Sigmoid colon (tissue), 7 donors: Measurements from ENCODE around the gene ADGB. TPM values are rescaled to one million over a fixed set of nuclear protein-coding genes. Genes with fewer than 3 reads are reported as not detected.

ENCODE experiments used
- DNase-seq: peaks from one replicate; pipeline ENCODE4 v3.0.0-alpha.2; 2019
- H3K27ac ChIP-seq, 4 donors: fragments of 200-600 bp; sonication (generic); one replicate each; pipeline ENCODE4 v1.5.1; 2016 to 2019; ENCODE audit warnings: mild to moderate bottlenecking in 1 of 4
- H3K27me3 ChIP-seq, 3 donors: fragments of 200-600 bp; sonication (generic); one replicate each; pipeline ENCODE4 v1.5.1; 2019; ENCODE audit warnings: mild to moderate bottlenecking in 1 of 3
- H3K36me3 ChIP-seq, 4 donors: fragments of 200-600 bp; sonication (generic); one replicate each; pipeline ENCODE4 v1.5.1; 2016 to 2019
- H3K4me1 ChIP-seq, 4 donors: fragments of 200-600 bp; sonication (generic); one replicate each; pipeline ENCODE4 v1.5.1; 2017 to 2019
- H3K4me3 ChIP-seq, 4 donors: fragments of 200-600 bp; sonication (generic); one replicate each; pipeline ENCODE4 v1.5.1; 2017 to 2019; ENCODE audit warnings: mild to moderate bottlenecking in 2 of 4, moderate library complexity in 1 of 4
- H3K9me3 ChIP-seq, 4 donors: fragments of 200-600 bp in 3 of 4; sonication (generic) in 3 of 4; one replicate each; pipeline versions ENCODE4 v1.5.1 to v1.6.1; 2013 to 2019
- CTCF ChIP-seq, 4 experiments: fragments of 450-650 bp in 3 of 4; fragments of 200-600 bp in 1 of 4; IDR thresholded peaks; one replicate each; pipeline ENCODE4 v1.5.1; 2016 to 2019; ENCODE audit warnings: antibody characterized with exemption in 4 of 4, mild to moderate bottlenecking in 3 of 4, moderate library complexity in 2 of 4
- EP300 ChIP-seq, 4 donors: sonication (generic); formaldehyde crosslinking; IDR thresholded peaks; one replicate each; pipeline ENCODE4 v1.6.1; 2017; ENCODE audit warnings: antibody characterized with exemption in 4 of 4
- POLR2A ChIP-seq, 2 donors: fragments of 450-650 bp; IDR thresholded peaks; one replicate each; pipeline ENCODE4 v1.6.1; 2016; ENCODE audit warnings: antibody characterized with exemption in 2 of 2, mild to moderate bottlenecking in 2 of 2, moderate library complexity in 2 of 2
- POLR2AphosphoS5 ChIP-seq, 4 donors: sonication (generic); formaldehyde crosslinking; IDR thresholded peaks; one replicate each; pipeline ENCODE4 v1.6.1; 2017; ENCODE audit warnings: antibody characterized with exemption in 4 of 4
- WGBS, 2 donors: extraction: QIAGEN DNeasy Blood & Tissue Kit; methylation state at CpG; one replicate each; pipeline ENCODE4 v1.1.7; 2013; 5-methylcytosine and 5-hydroxymethylcytosine counted together
- intact Hi-C: fragments of 100-400 bp; cut with DNase I; formaldehyde crosslinking; loops from one replicate; pipeline ENCODE4 v1.15.1; 2023
- polyA plus RNA-seq, 3 donors: library from polyadenylated mRNA; stranded (reverse); fragments of 200-250 nt; gene quantifications; one replicate each; pipeline ENCODE4 v1.2.3, GENCODE V29; 2013
- total RNA-seq, 4 donors: library from RNA; depleted of rRNA; stranded (reverse); fragments of >200 nt; gene quantifications; one replicate each; pipeline ENCODE4 v1.1.0, GENCODE V29; 2016
- donor health status: healthy with polysubstance abuse.
- donor health status: Bipolar disorder and iron deficiency.
- donor health status: healthy.

ADGB gene
- total and polyA plus RNA-seq, 7 donors: 0.13 to 0.55 TPM; not detected in 5

DNA sequence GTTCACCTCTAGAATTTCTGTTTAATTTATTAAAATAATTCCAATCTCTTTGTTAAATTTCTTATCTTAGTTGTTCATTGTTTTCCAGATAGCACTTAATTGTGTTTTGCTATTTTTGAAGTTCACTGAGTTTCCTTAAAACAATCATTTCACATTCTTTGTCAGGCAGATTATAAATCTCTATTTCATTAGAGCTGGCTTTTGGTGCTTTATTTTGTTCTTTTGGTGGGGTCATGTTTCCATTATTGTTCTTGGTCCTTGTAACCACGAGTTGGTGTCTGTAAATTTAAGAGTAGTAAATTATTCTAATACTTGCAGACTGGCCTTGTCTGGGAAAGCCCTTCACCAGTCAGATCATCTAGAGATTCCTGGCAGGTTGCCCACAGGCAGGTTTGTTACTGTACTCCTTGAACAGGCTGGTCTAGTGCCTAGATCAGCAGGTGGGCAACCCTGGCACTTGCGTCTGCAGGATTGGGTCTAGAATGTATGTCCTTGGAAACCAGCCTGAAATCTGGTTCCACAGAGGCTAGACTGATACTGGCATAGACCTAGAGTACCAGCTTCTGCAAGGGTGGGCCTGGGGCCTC, 110.4 kb downstream of the ADGB start:
- no peaks in the 10 kb centered on the region for H3K36me3 ChIP-seq
- H3K27ac ChIP-seq: no peak overlapping the region
- DNase-seq: no peak
- no peak overlapping the region for H3K4me3 ChIP-seq
- intact Hi-C loops: no loop called here
- 76 to 78% methylated on average over 2 of the region's 2 CpGs for WGBS, 2 donors
- H3K27me3 ChIP-seq: no peaks in the 10 kb centered on the region
- peaks cover 0 to 1% (median 0%) of the 10 kb centered on the region in 4 donors for H3K9me3 ChIP-seq
- TF ChIP-seq EP300 (IDR thresholded peaks at IDR 0.05) (no peak), POLR2AphosphoS5 (IDR thresholded peaks at IDR 0.05) (no peak), POLR2A (IDR thresholded peaks at IDR 0.05) (no peak)
- no peaks in the 10 kb centered on the region for H3K4me1 ChIP-seq

DNA sequence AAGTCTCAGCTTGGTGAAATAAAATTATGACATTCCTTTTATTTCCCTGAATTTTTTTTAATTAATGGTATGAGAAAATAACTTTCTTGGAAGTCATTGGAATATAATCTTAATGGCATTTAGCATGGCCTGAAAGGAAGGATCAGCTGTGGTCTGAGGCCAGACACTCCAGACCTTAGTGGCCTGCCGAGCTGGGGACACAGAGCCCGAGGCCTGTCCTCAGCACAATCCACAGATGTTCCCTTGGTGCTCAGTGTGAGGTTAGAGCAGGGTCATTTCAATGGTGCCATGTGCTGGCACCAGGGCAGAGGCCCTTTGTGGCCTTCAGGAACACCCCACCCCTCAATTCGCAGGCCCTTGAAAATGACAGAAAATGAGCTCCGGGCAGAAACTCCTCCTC, 120.6 kb downstream of the ADGB start:
- H3K4me1 ChIP-seq: no peaks in the 10 kb centered on the region
- WGBS, 2 donors: 64 to 78% methylated on average over 4 of the region's 4 CpGs
- no peaks in the 10 kb centered on the region for H3K9me3 ChIP-seq
- H3K4me3 ChIP-seq: no peak overlapping the region
- H3K27ac ChIP-seq: no peak overlapping the region
- no peak for TF ChIP-seq CTCF (IDR thresholded peaks at IDR 0.05)
- TF ChIP-seq POLR2A (IDR thresholded peaks at IDR 0.05): no peak
- no peak for TF ChIP-seq EP300 (IDR thresholded peaks at IDR 0.05)
- TF ChIP-seq POLR2AphosphoS5 (IDR thresholded peaks at IDR 0.05): no peak
- no peaks in the 10 kb centered on the region for H3K36me3 ChIP-seq
- DNase-seq: no peak
- no peaks in the 10 kb centered on the region for H3K27me3 ChIP-seq
- intact Hi-C loops: no loop called here

- TF ChIP-seq POLR2AphosphoS5 (IDR thresholded peaks at IDR 0.05): no peak
- TF ChIP-seq CTCF (IDR thresholded peaks at IDR 0.05): no peak
- TF ChIP-seq EP300 (IDR thresholded peaks at IDR 0.05): no peak
- no peak for TF ChIP-seq POLR2A (IDR thresholded peaks at IDR 0.05)
- WGBS, 2 donors: 84 to 90% methylated on average over 3 of the region's 3 CpGs
- no peaks in the 10 kb centered on the region for H3K27me3 ChIP-seq
- no peaks in the 10 kb centered on the region for H3K9me3 ChIP-seq
- no peak for DNase-seq
- intact Hi-C loops: no loop called here
- no peaks in the 10 kb centered on the region for H3K4me1 ChIP-seq
- no peaks in the 10 kb centered on the region for H3K36me3 ChIP-seq
- H3K27ac ChIP-seq: no peak overlapping the region
- no peak overlapping the region for H3K4me3 ChIP-seq
These were observed 140.9 kb downstream of the ADGB start for GRCh38 chr6:146739696-146740095.

DNA sequence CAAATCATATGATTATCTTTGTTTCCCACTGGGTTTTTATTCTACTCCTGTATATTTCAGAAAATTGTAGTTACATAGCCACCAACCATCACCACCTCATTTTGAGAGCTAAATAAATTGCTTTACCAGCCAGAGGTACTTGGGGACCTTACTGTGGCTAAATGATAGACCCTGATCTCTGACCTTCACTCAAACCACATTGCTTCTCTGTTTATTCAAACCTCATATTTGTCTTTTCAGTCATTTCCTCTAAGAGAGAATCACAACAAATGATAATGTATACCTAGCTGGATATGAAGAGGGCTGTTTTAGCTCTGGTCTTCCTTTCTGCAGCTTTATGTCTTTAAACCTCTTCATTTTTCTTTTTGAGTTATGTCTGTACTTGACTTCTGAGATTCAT, 142.8 kb downstream of the ADGB start:
- H3K36me3 ChIP-seq: no peaks in the 10 kb centered on the region
- no peak for TF ChIP-seq POLR2AphosphoS5 (IDR thresholded peaks at IDR 0.05)
- no peak for TF ChIP-seq POLR2A (IDR thresholded peaks at IDR 0.05)
- TF ChIP-seq EP300 (IDR thresholded peaks at IDR 0.05): no peak
- TF ChIP-seq CTCF (IDR thresholded peaks at IDR 0.05): no peak

DNA sequence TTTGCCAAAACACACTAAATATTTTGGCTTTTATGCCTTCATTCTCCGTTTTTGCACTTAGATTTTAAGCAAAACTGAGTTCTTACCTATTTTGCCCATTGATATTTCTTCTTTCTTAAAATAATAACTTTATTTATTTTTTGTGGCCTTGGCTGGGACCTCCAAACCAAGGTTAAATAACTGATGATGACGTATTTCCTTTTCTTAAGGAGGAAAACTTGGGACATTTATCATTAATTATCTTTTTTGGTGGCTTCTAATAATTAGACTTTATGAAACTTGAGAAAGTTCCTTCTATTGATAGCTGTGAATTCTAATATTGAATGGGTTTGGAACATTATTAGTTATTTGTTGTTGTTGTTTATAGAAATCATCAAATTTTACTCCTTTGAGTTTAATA, 154.5 kb downstream of the ADGB start:
- Histone ChIP-seq H3K36me3 (no peaks in the 10 kb centered on the region), H3K9me3 (peaks cover 0 to 5% (median 0%) of the 10 kb centered on the region in 4 donors), H3K27ac (no peak overlapping the region), H3K4me1 (no peaks in the 10 kb centered on the region), H3K4me3 (no peak overlapping the region), H3K27me3 (no peaks in the 10 kb centered on the region)
- no peak for DNase-seq
- WGBS, 2 donors: 82 to 84% methylated on average over 2 of the region's 2 CpGs
- TF ChIP-seq POLR2AphosphoS5 (IDR thresholded peaks at IDR 0.05) (no peak), POLR2A (IDR thresholded peaks at IDR 0.05) (no peak), EP300 (IDR thresholded peaks at IDR 0.05) (no peak), CTCF (IDR thresholded peaks at IDR 0.05) (no peak)
- intact Hi-C loops: no loop called here

More for the DNA sequence above, 142.8 kb downstream of the ADGB start:
- no peak overlapping the region for H3K4me3 ChIP-seq
- intact Hi-C loops: no loop called here
- no peaks in the 10 kb centered on the region for H3K4me1 ChIP-seq
- H3K9me3 ChIP-seq: no peaks in the 10 kb centered on the region
- H3K27ac ChIP-seq: no peak overlapping the region
- no peak for DNase-seq
- H3K27me3 ChIP-seq: no peaks in the 10 kb centered on the region
